Medulla oblongata (tissue), 1 donor: ENCODE results near the gene HSBP1.
A peak's percentile ranks its signal among the peaks of the same experiment; 100 is the strongest.

Experiments
- DNase-seq: peaks from one replicate; pipeline ENCODE4 v3.0.0-alpha.2; 2015; ENCODE audit errors: extremely low spot score

HSBP1 gene

DNA sequence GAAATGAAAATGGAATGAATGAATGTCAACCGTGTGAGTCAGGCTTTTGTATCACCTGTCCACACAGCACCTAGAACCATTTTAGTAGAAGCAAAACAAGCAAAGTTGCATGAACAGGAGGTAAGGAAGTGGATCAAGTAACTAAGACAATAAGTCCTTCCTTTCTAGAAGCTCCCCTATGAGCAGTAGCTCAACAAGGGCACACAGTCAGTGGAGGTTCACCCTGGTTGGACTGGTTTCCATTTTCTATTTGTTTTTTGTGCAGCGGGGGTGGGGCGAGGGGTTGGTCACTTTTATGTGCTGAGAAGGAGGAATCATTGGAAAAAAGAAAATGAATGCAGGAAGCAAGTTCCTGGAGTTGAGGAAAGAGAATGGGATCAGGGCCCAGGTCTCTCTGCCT lies 4.0 kb upstream of the HSBP1 start:
- DNase-seq = no peak

GRCh38 chr16:83804366-83804765 lies 3.4 kb upstream of the HSBP1 start:
- no peak for DNase-seq

DNA sequence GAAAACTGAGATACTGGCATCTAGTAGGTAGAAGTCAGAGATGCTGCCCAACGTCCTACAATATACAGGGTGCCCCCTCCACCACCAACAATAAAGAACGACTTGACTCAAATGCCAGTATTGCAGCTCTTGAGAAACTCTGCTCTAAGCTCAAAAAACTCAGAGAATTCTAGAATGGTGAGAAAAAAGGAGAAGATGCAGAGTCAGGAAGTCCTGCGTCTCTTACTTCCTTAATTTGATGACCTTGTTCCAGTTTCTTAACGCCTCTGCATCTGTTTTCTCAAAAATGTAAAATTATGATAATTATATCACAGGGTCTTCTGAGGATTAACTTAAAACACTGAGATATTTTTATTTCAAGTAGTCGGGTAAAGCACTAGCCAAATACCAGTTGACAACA lies 1.7 kb upstream of the HSBP1 start:
- DNase-seq = peak; percentile 66

DNA sequence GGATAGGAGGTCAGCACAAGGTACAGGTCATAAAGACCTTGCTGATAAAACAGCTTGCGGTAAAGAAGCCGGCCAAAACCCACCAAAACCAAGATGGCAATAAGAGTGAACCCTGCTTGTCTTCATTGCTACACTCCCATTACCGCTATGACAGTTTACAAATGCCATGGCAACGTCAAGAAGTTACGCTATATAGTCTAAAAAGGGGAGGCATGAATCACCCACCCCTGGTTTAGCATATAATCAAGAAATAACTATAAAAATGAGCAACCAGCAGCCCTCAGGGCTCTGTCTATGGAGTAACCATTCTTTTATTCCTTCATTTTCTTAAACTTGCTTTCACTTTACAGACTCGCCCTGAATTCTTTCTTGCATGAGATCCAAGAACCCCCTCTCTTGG lies 1.0 kb upstream of the HSBP1 start:
- DNase-seq = no peak

- DNase-seq = no peak
These were observed 460 bp upstream of the HSBP1 start for GRCh38 chr16:83807327-83807709.

DNA sequence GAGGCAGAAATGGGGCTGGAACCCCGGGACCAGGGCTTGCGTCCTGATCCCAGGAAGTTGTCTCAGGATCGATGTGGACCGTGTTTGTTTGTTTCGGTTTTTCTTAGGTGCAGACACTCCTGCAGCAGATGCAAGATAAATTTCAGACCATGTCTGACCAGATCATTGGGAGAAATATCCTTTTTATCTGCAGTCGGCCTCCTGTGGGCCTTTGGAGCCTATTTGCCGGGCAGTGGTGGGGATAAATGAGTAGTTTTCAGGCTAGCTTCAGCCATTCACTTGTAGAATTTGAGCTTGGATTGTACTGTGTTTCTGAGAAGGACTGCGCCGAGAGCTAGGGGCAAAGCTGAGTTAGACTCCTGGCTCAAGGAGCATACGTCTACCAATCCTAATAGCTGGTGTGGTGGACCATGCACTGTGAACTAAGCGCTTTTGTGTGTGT lies 816 bp downstream of the HSBP1 start:
- DNase-seq = peak; percentile 22

GRCh38 chr16:83809092-83809491 lies 1.3 kb downstream of the HSBP1 start:
- no peak for DNase-seq

GRCh38 chr16:83810901-83811300 lies 3.1 kb downstream of the HSBP1 start:
- DNase-seq = no peak

GRCh38 chr16:83813823-83814658 lies 6.3 kb downstream of the HSBP1 start:
- DNase-seq = no peak

DNA sequence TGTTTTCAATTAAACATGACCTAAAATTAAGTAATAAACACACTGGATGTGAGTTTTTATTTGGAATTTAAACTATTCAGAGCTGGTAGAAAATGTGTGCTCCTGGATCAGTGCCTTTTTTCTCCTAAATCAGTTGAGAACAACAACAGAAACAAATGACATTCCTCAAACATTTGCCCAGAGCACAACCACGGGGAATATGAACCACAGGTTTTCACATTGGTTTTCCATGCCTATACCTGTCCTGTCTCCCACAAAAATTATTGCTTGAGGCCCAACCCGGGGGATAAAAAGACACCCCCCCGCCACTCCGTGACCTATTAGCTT lies 6.8 kb downstream of the HSBP1 start:
- DNase-seq = no peak

DNA sequence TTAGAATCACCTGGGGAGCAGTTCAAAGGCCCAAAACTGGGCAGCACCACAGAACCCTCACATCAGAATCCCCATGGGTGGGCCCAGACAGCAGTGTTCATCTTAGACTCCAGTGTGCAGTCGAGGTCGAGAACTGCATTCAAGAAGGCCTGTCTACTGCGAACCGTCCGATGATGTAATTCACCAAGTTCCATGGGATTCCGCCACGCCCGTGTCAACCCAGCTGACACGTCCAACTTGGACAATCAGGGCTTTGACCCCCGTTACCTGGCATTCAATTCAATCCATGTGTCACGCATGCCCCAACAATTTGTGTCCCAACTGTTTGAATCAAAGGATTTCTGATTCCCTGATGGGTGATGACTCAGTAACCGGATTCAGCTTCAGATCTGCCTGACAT lies 9.2 kb downstream of the HSBP1 start:
- DNase-seq = no peak

- no peak for DNase-seq
These were observed 10.5 kb downstream of the HSBP1 start for GRCh38 chr16:83818276-83818675.

GRCh38 chr16:83819361-83819760 lies 11.6 kb downstream of the HSBP1 start:
- no peak for DNase-seq

GRCh38 chr16:83826146-83826913 lies 18.6 kb downstream of the HSBP1 start:
- peak; percentile 89 for DNase-seq

- DNase-seq = no peak
These were observed 22.5 kb downstream of the HSBP1 start for GRCh38 chr16:83830091-83830768.

- DNase-seq = no peak
These were observed 23.1 kb downstream of the HSBP1 start for GRCh38 chr16:83830769-83831455.

- DNase-seq = no peak
These were observed 23.7 kb downstream of the HSBP1 start for GRCh38 chr16:83831456-83831987.

- no peak for DNase-seq
These were observed 26.1 kb downstream of the HSBP1 start for GRCh38 chr16:83833921-83834320.

DNA sequence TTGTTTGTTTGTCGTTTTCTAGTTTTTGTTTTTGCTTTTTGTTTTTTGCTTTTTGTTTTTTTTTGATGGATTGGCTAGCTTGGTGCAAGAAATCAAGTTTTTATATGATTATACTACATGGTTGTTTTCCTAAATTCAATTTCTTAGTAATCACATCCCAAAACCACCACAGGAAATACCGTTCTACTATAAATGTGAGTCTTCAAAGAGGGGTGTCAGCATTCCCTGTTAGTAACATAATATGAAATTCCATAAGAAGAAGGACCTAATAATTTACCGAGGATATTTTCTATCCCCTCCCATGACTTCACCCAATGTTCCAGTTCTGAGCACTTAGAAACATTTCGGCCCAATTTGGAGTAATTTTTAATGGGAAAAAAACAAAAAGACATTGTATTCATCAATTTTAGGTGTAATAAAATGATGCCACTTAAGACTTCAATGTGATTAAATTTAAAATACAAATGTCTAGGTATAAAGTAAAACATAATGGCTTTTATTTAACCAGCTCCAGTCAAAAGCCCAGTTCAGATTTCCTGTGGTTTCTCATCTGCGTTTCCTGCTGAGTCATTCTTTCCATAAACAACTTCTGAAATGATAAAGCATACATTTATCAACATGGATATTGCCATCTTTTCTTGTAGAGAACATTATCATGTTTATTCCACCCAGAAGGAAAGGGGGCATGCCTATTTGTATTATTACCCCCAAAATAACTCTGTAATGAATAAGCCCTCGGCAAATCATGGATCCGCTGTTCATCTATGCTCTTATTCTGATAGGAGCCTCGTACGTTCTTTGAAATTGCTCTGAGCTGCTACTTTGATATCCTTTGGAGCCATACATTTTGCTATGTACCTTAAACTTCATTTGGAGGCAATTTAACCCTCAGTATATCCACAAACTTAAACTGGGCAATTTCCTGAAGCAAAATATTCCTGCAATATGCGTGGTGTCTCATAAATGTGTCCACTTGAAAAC lies 28.1 kb downstream of the HSBP1 start:
- no peak for DNase-seq

DNA sequence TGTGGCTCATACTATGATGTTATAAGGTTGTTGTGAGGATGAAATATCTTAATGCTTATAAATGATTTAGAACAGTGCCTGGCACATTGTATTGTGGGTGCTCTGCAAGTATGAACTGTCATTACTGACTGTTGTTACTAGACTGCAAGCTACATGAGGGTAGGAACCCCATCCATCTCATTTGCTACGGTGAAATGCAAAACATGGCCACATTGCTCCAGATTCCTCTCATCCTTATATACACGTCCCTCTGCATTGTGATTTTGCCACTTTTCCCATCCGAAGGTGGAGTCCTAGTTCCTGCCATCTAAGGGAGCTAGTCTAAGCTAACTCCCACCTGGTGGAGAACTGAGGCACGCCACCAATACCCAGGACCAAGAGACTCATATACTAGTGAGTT lies 29.8 kb downstream of the HSBP1 start:
- no peak for DNase-seq

DNA sequence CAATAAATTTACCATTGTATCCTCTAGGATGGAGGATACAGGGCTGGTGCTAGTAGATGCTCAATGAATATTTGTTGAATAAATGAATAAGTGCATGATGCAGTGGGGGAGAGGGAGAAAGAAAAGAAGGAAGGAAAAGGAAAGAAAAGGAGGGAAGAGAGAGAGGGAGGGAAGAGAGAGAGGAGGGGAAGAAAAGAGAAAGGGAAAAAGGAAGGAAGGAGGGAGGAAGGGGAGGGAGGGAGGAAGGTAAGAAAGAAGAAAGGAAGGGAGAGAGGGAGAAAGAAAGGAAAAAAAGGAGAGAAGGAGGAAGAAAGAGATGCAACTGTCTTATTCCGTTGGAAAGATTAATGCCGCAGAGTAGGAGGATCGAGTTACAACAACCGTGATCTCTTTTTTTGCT lies 30.4 kb downstream of the HSBP1 start:
- DNase-seq = no peak
